Urothelium cell line (cell line): ENCODE measurements around the gene TMEM101.
"Not testable (repeated sequence)": the region's sequence is repeated elsewhere in the genome, so short reads cannot be mapped to it uniquely, and the experiment has no call there.

Experiments used
- DNase-seq: peaks from one replicate; pipeline ENCODE4 v3.0.0; 2011; ENCODE audit warnings: low spot score, mixed read lengths
- FAIRE-seq: peaks from 2 replicates; lab custom pipeline; 2011; peaks lifted over from hg19 to GRCh38; lab: Jason Lieb, UNC

The TMEM101 gene

GRCh38 chr17:43978078-43978477, 36.7 kb downstream of the TMEM101 start:
- FAIRE-seq (no peak), DNase-seq (no peak)

DNA sequence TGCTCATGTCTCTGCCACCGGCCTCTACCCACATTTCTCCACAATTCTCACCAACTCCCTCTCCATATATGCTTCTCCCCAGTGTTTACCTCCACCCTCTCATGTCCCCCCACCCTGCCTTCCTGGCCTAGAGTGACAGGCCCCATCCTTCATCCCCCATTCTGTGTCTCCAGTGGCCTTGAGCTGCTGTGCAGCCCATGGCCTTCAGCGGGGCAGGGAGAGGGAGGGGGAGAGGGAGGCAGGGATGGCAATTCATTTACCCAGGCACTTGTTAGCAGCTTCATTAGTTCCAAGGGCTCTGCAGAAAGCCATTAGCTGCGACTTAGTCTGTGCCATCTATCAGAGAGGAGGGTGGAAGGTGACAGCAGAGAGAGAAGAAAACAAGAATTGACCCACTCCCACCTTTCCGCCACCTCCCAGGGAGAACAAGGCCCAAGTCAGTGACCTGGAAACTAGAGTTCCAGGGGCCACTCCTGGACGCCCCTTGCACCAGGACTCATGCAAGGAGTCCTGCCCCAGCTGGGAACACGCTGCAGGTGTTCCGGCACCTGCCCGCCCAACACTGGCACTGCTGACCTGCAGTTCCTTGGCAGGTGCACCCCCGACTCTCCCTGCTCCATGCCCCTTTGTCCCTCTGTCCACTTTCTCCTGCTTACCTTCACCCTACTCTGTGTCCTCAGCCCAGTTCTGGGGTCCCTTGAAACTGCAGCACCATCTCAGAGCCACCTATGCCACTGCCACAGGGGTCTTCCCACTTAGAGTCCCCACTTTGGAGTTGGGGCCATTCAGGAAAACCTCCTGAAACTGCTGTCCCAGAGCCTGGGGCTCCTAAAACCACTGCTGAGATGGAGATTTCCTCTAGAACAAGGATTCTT, 37.6 kb downstream of the TMEM101 start:
- FAIRE-seq (no peak), DNase-seq (no peak)

- DNase-seq (no peak), FAIRE-seq (no peak)
Observed at GRCh38 chr17:43975898-43976297, 38.9 kb downstream of the TMEM101 start.

GRCh38 chr17:43974382-43975266, 40.1 kb downstream of the TMEM101 start:
- FAIRE-seq (no peak), DNase-seq (no peak)

GRCh38 chr17:43972444-43973212, 42.1 kb downstream of the TMEM101 start:
- not testable (repeated sequence) for DNase-seq, FAIRE-seq

- not testable (repeated sequence) for FAIRE-seq, DNase-seq
Observed at GRCh38 chr17:43971436-43971835, 43.3 kb downstream of the TMEM101 start.

GRCh38 chr17:43970366-43970765, 44.4 kb downstream of the TMEM101 start:
- FAIRE-seq: no peak
- DNase-seq: no peak

GRCh38 chr17:43967251-43967875, 47.4 kb downstream of the TMEM101 start:
- DNase-seq: no peak
- FAIRE-seq: no peak

GRCh38 chr17:43966276-43966675, 48.5 kb downstream of the TMEM101 start:
- DNase-seq (no peak), FAIRE-seq (peak; percentile 61)

DNA sequence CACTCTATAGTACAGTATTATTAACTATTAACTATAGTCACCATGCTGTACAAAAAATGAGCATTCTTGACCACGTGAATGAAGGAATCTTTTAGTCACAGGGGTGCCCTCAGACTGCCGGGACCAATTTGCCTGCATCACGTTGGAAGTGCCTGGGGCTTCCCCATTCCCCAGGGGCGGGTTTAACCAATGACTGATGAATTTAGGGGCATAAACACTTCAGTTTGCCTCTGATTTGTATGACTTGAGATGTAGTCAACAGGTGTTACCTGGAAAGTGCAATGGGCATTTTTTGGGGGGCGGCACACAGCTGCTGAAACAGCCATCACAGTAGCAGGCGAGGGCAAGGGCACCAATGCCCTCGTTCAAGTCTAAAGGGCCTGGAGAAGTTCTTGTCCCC, 52.3 kb downstream of the TMEM101 start:
- FAIRE-seq (no peak), DNase-seq (no peak)

DNA sequence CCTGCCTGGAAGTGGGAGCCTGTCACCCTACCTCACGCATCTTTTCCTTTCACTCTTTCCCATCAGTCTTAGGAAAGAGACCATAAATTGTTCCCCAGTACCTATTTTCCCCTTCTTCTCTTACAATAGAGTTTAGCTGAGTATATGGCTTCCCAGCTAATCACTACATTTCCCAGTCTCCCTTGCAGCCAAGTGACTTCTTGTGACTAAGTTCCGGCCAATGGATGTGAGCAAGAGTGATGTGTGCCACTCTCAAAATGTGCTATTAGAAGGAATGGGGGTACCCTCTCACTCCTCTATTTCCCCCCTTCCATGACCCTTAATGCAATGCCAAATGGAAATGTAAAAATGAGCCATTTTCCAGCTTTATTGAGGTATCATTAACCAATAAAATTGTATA, 52.8 kb downstream of the TMEM101 start:
- FAIRE-seq (peak; percentile 42), DNase-seq (no peak)

DNA sequence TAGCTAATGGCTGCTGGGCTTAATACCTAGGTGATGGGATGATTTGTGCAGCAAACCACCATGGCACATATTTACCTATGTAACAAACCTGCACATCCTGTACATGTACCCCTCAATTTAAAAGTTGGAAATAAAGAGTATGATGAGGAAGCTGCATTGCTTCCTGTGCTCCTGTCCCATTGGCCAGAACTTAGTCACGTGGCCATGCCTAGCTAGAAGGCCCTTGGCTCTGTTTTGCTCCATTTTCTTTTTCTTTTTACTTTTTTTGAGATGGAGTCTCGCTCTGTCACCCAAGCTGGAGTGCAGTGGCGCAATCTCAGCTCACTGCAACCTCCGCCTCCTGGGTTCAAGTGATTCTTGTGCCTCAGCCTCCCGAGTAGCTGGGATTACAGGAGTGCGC, 53.5 kb downstream of the TMEM101 start:
- DNase-seq, FAIRE-seq: not testable (repeated sequence)
